ENCODE measurements around the gene ROCK2.

The ROCK2 gene

GRCh38 chr2:11220445-11220844 lies 124.0 kb downstream of the ROCK2 start:
- TF ChIP-seq FOXP2 (optimal IDR thresholded peaks at IDR 0.05; ENCODE audit: borderline replicate concordance, extremely low read depth, extremely low read length, insufficient read depth) (no peak), POLR2AphosphoS5 (IDR thresholded peaks at IDR 0.05; ENCODE audit: low read depth, low read length) (no peak)

GRCh38 chr2:11215407-11215806 lies 129.0 kb downstream of the ROCK2 start:
- TF ChIP-seq REST (IDR thresholded peaks at IDR 0.05; ENCODE audit: insufficient read depth in 1 of 2, low read depth in 2 of 2, low read length in 2 of 2), result no peak
- TF ChIP-seq SIN3A (IDR thresholded peaks at IDR 0.05; ENCODE audit: borderline replicate concordance, insufficient read depth, low read length), result no peak
- TF ChIP-seq POLR2AphosphoS5 (IDR thresholded peaks at IDR 0.05; ENCODE audit: low read depth, low read length), result no peak
- no peak for TF ChIP-seq FOXP2 (optimal IDR thresholded peaks at IDR 0.05; ENCODE audit: borderline replicate concordance, extremely low read depth, extremely low read length, insufficient read depth)
- TF ChIP-seq TAF1 (IDR thresholded peaks at IDR 0.05; ENCODE audit: borderline replicate concordance, insufficient read depth, low read length), result no peak

GRCh38 chr2:11214770-11215169 lies 129.7 kb downstream of the ROCK2 start:
- no peak for TF ChIP-seq TAF1 (IDR thresholded peaks at IDR 0.05; ENCODE audit: borderline replicate concordance, insufficient read depth, low read length)
- TF ChIP-seq FOXP2 (optimal IDR thresholded peaks at IDR 0.05; ENCODE audit: borderline replicate concordance, extremely low read depth, extremely low read length, insufficient read depth), result no peak
- TF ChIP-seq POLR2AphosphoS5 (IDR thresholded peaks at IDR 0.05; ENCODE audit: low read depth, low read length), result no peak
- TF ChIP-seq REST (IDR thresholded peaks at IDR 0.05; ENCODE audit: insufficient read depth in 1 of 2, low read depth in 2 of 2, low read length in 2 of 2), result no peak
- no peak for TF ChIP-seq SIN3A (IDR thresholded peaks at IDR 0.05; ENCODE audit: borderline replicate concordance, insufficient read depth, low read length)

- TF ChIP-seq POLR2AphosphoS5 (IDR thresholded peaks at IDR 0.05; ENCODE audit: low read depth, low read length) (no peak), REST (IDR thresholded peaks at IDR 0.05; ENCODE audit: insufficient read depth in 1 of 2, low read depth in 2 of 2, low read length in 2 of 2) (no peak), SIN3A (IDR thresholded peaks at IDR 0.05; ENCODE audit: borderline replicate concordance, insufficient read depth, low read length) (no peak), FOXP2 (optimal IDR thresholded peaks at IDR 0.05; ENCODE audit: borderline replicate concordance, extremely low read depth, extremely low read length, insufficient read depth) (no peak), TAF1 (IDR thresholded peaks at IDR 0.05; ENCODE audit: borderline replicate concordance, insufficient read depth, low read length) (no peak)
Measured at GRCh38 chr2:11213975-11214374, 130.5 kb downstream of the ROCK2 start.

- TF ChIP-seq FOXP2 (optimal IDR thresholded peaks at IDR 0.05; ENCODE audit: borderline replicate concordance, extremely low read depth, extremely low read length, insufficient read depth) (no peak), TAF1 (IDR thresholded peaks at IDR 0.05; ENCODE audit: borderline replicate concordance, insufficient read depth, low read length) (no peak), POLR2AphosphoS5 (IDR thresholded peaks at IDR 0.05; ENCODE audit: low read depth, low read length) (no peak), REST (IDR thresholded peaks at IDR 0.05; ENCODE audit: insufficient read depth in 1 of 2, low read depth in 2 of 2, low read length in 2 of 2) (no peak), SIN3A (IDR thresholded peaks at IDR 0.05; ENCODE audit: borderline replicate concordance, insufficient read depth, low read length) (no peak)
Measured at GRCh38 chr2:11213090-11213638, 131.3 kb downstream of the ROCK2 start.

All from PFSK-1 (cell line).